Kidney capillary endothelial cell (primary cell): ENCODE results near the gene ZNF334.

ENCODE experiments used
- DNase-seq: peaks from one replicate; pipeline ENCODE4 v3.0.0-alpha.2; 2018; ENCODE audit warnings: low spot score

The ZNF334 gene

GRCh38 chr20:46485431-46485830 lies 27.9 kb downstream of the ZNF334 start:
- no peak for DNase-seq

- no peak for DNase-seq
Observed at GRCh38 chr20:46484954-46485353, 28.4 kb downstream of the ZNF334 start.

- DNase-seq, result no peak
Observed at GRCh38 chr20:46483879-46484278, 29.5 kb downstream of the ZNF334 start.

DNA sequence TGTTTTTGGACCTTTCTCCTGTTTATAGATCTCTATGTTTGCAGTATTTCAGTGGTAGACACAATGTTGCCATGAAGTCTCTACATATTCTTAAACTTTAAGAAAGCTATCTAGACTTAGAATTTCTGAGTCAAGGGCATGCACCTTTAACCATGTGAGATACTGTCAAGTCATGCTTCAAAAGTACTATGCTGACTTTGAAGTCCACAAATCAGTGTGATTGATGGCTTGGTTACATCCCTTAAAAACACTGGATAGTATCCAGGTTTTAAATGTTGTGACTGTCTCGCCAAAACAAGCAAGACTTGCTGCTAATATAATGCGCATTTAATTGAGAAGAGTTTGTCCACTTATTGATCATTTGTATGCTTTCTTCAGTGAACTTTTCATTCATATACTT lies 30.5 kb downstream of the ZNF334 start:
- DNase-seq, result no peak

- DNase-seq, result no peak
Observed at GRCh38 chr20:46477640-46478039, 35.7 kb downstream of the ZNF334 start.

GRCh38 chr20:46477225-46477624 lies 36.1 kb downstream of the ZNF334 start:
- DNase-seq, result no peak

GRCh38 chr20:46468508-46468907 lies 44.9 kb downstream of the ZNF334 start:
- DNase-seq, result no peak

DNA sequence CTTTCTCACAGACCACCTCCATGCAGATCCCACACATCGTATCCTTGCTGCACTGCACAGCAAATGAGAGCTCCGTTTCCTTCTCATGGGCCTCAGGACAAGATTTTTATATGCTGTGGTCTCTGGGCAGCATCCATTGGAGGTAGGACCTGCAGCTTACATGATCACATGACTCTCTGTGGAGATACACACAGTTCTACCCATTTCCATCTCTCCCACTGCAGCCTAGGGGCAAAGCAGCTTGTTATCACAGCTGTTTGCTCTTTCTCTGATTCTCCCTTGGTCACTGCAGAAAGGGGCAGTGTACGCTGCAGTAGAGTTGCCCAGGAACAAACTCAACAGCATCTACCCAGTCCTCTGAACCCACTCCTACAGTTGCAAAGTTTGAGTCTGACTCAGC lies 48.9 kb downstream of the ZNF334 start:
- no peak for DNase-seq

- no peak for DNase-seq
Observed at GRCh38 chr20:46463852-46464251, 49.5 kb downstream of the ZNF334 start.

DNA sequence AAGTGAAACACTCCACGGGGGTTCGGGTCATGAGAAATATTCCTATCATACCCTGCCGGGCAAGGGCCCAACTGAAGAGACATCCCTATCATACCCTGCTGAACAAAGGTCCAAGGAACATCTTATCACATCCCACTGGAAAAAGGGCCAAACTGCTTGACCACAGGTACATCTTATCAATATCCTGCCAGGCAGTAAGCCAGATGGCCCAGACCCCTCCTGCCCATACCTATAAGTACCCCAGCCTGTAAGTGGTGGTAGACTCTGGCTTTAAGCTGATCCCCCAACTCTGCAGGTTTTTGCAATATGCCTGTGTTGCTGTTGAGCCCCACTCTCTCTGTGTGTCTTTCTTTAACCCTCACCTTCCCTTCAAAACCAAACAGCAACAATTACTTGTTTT lies 51.6 kb downstream of the ZNF334 start:
- DNase-seq, result no peak

DNA sequence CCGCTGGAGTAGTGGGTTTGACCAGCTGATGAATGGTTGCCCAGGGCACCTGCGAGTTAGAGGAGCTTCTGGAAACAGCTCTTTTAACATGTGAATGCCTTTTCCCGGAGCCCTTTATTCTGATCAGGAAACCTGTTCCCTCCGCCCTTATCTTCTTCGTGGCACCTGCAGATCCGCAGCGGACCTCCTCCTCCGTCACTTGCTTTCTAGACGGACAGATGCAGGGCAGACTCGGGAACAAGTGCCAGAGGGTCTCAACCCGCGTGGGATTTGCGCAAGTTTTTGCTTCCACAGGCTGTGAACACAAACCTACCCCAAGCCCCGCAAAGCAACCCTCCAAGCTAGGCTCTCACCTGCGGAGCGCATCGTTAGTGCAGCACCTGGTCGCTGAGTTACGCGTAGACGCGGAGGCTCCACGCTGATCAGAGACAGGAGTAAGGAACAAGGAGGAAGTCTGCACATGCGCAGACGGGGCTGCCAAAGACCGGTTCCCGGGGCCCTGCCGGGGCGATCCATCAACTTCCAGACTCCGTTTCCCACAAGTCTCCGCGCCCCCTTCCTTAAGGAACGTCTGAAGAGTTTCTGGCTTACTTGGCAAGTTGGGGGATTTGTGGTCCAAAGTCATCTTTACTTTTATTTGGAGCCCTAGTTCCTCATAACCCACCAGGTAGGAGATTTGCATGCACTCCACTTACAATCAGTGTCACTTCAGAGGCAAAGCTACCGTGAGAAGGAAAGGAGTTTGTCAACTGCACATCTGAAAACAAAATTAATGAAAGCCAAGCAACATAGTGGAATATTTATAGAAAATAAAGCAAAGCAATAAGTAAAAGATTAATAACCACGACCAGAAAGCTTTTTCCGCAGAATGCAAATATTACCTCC lies 54.3 kb downstream of the ZNF334 start:
- no peak for DNase-seq

GRCh38 chr20:46456255-46457028 lies 56.9 kb downstream of the ZNF334 start:
- DNase-seq, result no peak

GRCh38 chr20:46455729-46456128 lies 57.6 kb downstream of the ZNF334 start:
- DNase-seq, result no peak
